Body of pancreas (tissue), 4 donors: ENCODE data around the gene CENPK.

Experiments
- CTCF ChIP-seq, 7 experiments: fragments of 450-650 bp in 4 of 7; fragments of 200-600 bp in 3 of 7; sonication (generic) in 3 of 7; IDR thresholded peaks; one replicate each; pipeline ENCODE4 v1.5.1; 2016 to 2019; ENCODE audit warnings: antibody characterized with exemption in 7 of 7
- POLR2A ChIP-seq, 3 donors: fragments of 450-650 bp; IDR thresholded peaks; one replicate each; pipeline ENCODE4 v1.6.1; 2016; ENCODE audit warnings: antibody characterized with exemption in 3 of 3, mild to moderate bottlenecking in 2 of 3

DNA sequence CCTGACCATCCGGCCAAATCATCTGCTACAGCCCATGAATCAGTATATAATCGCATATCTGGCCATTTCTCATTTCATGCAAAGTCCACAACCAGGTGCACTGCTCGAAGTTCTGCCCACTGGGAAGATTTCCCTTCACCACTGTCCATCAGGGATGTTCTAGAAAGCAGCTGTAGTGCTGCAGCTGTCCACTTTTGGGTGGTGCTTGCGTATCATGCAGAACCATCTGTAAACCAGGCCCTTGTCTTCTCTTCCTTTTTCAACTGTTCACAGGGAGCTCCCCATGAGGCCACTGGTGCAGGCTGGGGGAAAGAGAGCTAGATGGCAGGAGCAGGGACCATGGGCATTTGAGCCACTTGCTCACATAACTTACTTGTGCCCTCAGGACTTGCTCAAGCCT lies 73.8 kb downstream of the CENPK start:
- TF ChIP-seq CTCF (IDR thresholded peaks at IDR 0.05): no peak
- no peak for TF ChIP-seq POLR2A (IDR thresholded peaks at IDR 0.05)
